Measurements from ENCODE around the gene ANO4. TPM values are rescaled to one million over a fixed set of nuclear protein-coding genes. Genes with fewer than 3 reads are reported as not detected.

ANO4 gene
- total and polyA plus RNA-seq, 2 donors (not counting 1 experiment from before 2014, with no cell fraction given) = not detected

DNA sequence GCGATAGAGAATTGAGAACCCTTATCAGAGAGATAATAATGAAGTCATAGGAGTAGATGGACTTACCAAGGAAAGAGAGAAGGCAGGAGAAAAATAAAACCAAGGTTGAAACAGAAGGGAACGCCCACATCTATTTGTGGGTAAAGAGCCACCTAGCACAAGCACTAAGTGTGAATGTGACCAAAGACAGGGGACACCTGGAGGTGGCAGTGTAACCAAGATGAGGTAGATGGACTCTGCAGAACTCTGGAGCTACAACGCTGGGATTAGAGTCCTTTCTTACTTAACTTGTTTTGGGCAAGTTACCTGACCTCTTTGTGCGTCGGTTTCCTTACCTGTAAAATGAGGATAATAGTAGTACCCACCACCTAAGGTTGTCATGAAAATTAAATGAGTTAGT is 313.6 kb downstream of the ANO4 start:
- H4K20me1 ChIP-seq (ENCODE audit: control insufficient read depth, insufficient read depth, low read length, poor library complexity, severe bottlenecking) = no peaks in the 10 kb centered on the region
- no peak overlapping the region for H2AFZ ChIP-seq (ENCODE audit: insufficient read depth, low read depth, low read length, poor library complexity, severe bottlenecking)
- H3K27ac ChIP-seq (ENCODE audit: low read length in 2 of 2) = no peak overlapping the region
- no peak overlapping the region for H3K4me2 ChIP-seq (replicated peaks; ENCODE audit: low read depth, low read length, poor library complexity, severe bottlenecking)
- ATAC-seq (ENCODE audit: low read depth) = no peak
- H3K4me1 ChIP-seq (ENCODE audit: control insufficient read depth in 2 of 2, insufficient read depth in 2 of 2, low read length in 2 of 2) = no peaks in the 10 kb centered on the region
- no peaks in the 10 kb centered on the region for H3K4me1 Mint-ChIP-seq
- H3K9me3 Mint-ChIP-seq (ENCODE audit: insufficient read depth) = peaks cover 6% of the 10 kb centered on the region
- POLR2A ChIA-PET = no interaction called here
- 82% methylated on average over 2 of the region's 5 CpGs for WGBS (ENCODE audit: insufficient coverage)
- H3K27me3 ChIP-seq (replicated peaks in 1 of 4; ENCODE audit: control extremely low read depth in 1 of 4, control insufficient read depth in 3 of 4, insufficient read depth in 4 of 4, low read length in 3 of 4) = peaks cover 0 to 2% (median 0%) of the 10 kb centered on the region in 4 experiments
- no peaks in the 10 kb centered on the region for H3K36me3 ChIP-seq (replicated peaks in 1 of 2; ENCODE audit: control extremely low read depth in 1 of 2, control insufficient read depth in 1 of 2, extremely low read depth in 1 of 2, insufficient read depth in 2 of 2, low read length in 1 of 2)
- DNase-seq = no peak
- TF ChIP-seq, protein P1, sequence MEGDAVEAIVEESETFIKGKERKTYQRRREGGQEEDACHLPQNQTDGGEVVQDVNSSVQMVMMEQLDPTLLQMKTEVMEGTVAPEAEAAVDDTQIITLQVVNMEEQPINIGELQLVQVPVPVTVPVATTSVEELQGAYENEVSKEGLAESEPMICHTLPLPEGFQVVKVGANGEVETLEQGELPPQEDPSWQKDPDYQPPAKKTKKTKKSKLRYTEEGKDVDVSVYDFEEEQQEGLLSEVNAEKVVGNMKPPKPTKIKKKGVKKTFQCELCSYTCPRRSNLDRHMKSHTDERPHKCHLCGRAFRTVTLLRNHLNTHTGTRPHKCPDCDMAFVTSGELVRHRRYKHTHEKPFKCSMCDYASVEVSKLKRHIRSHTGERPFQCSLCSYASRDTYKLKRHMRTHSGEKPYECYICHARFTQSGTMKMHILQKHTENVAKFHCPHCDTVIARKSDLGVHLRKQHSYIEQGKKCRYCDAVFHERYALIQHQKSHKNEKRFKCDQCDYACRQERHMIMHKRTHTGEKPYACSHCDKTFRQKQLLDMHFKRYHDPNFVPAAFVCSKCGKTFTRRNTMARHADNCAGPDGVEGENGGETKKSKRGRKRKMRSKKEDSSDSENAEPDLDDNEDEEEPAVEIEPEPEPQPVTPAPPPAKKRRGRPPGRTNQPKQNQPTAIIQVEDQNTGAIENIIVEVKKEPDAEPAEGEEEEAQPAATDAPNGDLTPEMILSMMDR (IDR thresholded peaks at IDR 0.05) = no peak
- TF ChIP-seq EZH2 (IDR thresholded peaks at IDR 0.05; ENCODE audit: borderline replicate concordance, insufficient read depth, low read depth, low read length, poor library complexity, severe bottlenecking) = no peak
- no peak overlapping the region for H3K27ac Mint-ChIP-seq
- H3K9ac ChIP-seq (ENCODE audit: low read length) = no peak overlapping the region
- no peak overlapping the region for H3K4me3 Mint-ChIP-seq
- H3K27me3 Mint-ChIP-seq = no peaks in the 10 kb centered on the region
- no peak overlapping the region for H3K4me3 ChIP-seq (ENCODE audit: control extremely low read depth in 1 of 5, extremely low read depth in 1 of 5, insufficient read depth in 1 of 5, low read depth in 2 of 5, low read length in 4 of 5)
- intact Hi-C loops (cut with micrococcal nuclease) = no loop called here
- CTCF ChIA-PET = no interaction called here
- peaks cover 0 to 3% (median 0%) of the 10 kb centered on the region in 3 donors for H3K9me3 ChIP-seq (ENCODE audit: control extremely low read depth in 1 of 3, control insufficient read depth in 2 of 3, insufficient read depth in 1 of 3, low read length in 2 of 3)
- no peaks in the 10 kb centered on the region for H3K79me2 ChIP-seq (ENCODE audit: control insufficient read depth, insufficient read depth, low read length)

DNA sequence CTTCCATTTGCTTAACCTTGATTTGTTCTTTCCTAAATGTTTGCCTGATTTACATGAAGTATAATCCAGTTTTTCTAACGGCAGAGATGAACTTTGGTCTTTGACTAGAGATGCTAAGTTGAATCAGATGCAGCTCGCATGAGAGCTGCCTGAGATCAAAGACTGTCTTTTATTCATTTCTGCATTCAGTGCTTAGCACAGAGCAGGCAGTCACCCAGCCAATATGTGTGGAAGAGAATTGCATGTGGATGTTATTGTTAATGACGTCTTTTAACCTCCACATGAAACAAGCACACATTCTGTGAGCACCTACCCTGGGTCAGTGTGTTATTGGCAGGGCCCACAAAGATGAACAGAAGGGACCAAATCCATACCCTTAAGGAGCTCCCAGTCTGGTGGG is 316.3 kb downstream of the ANO4 start:
- no peaks in the 10 kb centered on the region for H3K4me1 ChIP-seq (ENCODE audit: control insufficient read depth in 2 of 2, insufficient read depth in 2 of 2, low read length in 2 of 2)
- no peaks in the 10 kb centered on the region for H3K9me3 ChIP-seq (ENCODE audit: control extremely low read depth in 1 of 3, control insufficient read depth in 2 of 3, insufficient read depth in 1 of 3, low read length in 2 of 3)

More for the DNA sequence above, 316.3 kb downstream of the ANO4 start:
- Mint-ChIP-seq H3K27ac (no peak overlapping the region), H3K9me3 (ENCODE audit: insufficient read depth) (no peaks in the 10 kb centered on the region), H3K4me3 (no peak overlapping the region), H3K27me3 (no peaks in the 10 kb centered on the region), H3K4me1 (no peaks in the 10 kb centered on the region)
- Histone ChIP-seq H3K4me2 (replicated peaks; ENCODE audit: low read depth, low read length, poor library complexity, severe bottlenecking) (no peak overlapping the region), H3K27me3 (replicated peaks in 1 of 4; ENCODE audit: control extremely low read depth in 1 of 4, control insufficient read depth in 3 of 4, insufficient read depth in 4 of 4, low read length in 3 of 4) (no peaks in the 10 kb centered on the region), H2AFZ (ENCODE audit: insufficient read depth, low read depth, low read length, poor library complexity, severe bottlenecking) (no peak overlapping the region), H3K9ac (ENCODE audit: low read length) (no peak overlapping the region), H3K36me3 (replicated peaks in 1 of 2; ENCODE audit: control extremely low read depth in 1 of 2, control insufficient read depth in 1 of 2, extremely low read depth in 1 of 2, insufficient read depth in 2 of 2, low read length in 1 of 2) (no peaks in the 10 kb centered on the region), H3K79me2 (ENCODE audit: control insufficient read depth, insufficient read depth, low read length) (no peaks in the 10 kb centered on the region), H4K20me1 (ENCODE audit: control insufficient read depth, insufficient read depth, low read length, poor library complexity, severe bottlenecking) (no peaks in the 10 kb centered on the region), H3K4me3 (ENCODE audit: control extremely low read depth in 1 of 5, extremely low read depth in 1 of 5, insufficient read depth in 1 of 5, low read depth in 2 of 5, low read length in 4 of 5) (no peak overlapping the region), H3K27ac (ENCODE audit: low read length in 2 of 2) (no peak overlapping the region)
- WGBS (ENCODE audit: insufficient coverage) = 95% methylated on average over 2 of the region's 3 CpGs
- no peak for TF ChIP-seq EZH2 (IDR thresholded peaks at IDR 0.05; ENCODE audit: borderline replicate concordance, insufficient read depth, low read depth, low read length, poor library complexity, severe bottlenecking)
- TF ChIP-seq, protein P1 (IDR thresholded peaks at IDR 0.05) = no peak
- POLR2A ChIA-PET = no interaction called here
- ATAC-seq (ENCODE audit: low read depth) (no peak), DNase-seq (no peak)
- intact Hi-C loops (cut with micrococcal nuclease) = no loop called here
- CTCF ChIA-PET = no interaction called here

All from B cell (primary cell).